ENCODE results near the gene DNASE2B.
"Not testable (repeated sequence)": the region's sequence is repeated elsewhere in the genome, so short reads cannot be mapped to it uniquely, and the experiment has no call there.

DNA sequence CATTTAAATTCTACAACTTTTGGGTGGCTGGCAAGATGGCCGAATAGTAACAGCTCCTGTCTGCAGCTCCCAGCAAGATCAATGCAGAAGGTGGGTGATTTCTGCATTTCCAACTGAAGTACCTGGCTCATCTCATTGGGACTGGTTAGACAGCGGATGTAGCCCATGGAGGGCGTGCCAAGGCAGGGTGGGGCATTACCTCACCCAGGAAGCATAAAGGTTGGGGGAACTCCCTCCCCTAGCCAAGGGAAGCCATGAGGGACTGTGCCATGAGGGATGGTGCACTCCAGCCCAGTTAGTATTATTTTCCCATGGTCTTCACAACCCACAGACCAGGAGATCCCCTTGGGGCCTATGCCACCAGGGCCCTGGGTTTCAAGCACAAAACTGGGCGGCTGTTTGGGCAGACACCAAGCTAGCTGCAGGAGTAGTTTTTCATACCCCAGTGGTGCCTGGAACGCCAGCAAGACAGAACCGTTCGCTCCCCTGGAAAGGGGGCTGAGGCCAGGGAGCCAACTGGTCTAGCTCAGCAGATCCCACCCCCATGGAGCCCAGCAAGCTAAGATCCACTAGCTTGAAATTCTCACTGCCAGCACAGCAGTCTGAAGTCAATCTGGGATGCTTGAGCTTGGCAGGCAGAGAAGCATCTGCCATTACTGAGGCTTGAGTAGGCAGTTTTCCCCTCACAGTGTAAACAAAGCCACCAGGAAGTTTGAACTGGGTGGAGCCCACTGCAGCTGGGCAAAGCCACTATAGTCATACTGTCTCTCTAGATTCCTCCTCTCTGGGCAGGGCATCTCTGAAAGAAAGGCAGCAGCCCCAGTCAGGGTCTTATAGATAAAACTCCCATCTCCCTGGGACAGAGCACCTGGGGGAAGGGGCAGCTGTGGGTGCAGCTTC lies 44.7 kb downstream of the DNASE2B start:
- TF ChIP-seq, protein P1, sequence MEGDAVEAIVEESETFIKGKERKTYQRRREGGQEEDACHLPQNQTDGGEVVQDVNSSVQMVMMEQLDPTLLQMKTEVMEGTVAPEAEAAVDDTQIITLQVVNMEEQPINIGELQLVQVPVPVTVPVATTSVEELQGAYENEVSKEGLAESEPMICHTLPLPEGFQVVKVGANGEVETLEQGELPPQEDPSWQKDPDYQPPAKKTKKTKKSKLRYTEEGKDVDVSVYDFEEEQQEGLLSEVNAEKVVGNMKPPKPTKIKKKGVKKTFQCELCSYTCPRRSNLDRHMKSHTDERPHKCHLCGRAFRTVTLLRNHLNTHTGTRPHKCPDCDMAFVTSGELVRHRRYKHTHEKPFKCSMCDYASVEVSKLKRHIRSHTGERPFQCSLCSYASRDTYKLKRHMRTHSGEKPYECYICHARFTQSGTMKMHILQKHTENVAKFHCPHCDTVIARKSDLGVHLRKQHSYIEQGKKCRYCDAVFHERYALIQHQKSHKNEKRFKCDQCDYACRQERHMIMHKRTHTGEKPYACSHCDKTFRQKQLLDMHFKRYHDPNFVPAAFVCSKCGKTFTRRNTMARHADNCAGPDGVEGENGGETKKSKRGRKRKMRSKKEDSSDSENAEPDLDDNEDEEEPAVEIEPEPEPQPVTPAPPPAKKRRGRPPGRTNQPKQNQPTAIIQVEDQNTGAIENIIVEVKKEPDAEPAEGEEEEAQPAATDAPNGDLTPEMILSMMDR (IDR thresholded peaks at IDR 0.05; ENCODE audit: poor library complexity): not testable (repeated sequence)
- not testable (repeated sequence) for TF ChIP-seq EZH2 (IDR thresholded peaks at IDR 0.05; ENCODE audit: borderline replicate concordance); EZH2phosphoT487 (IDR thresholded peaks at IDR 0.05; ENCODE audit: low read depth, severe bottlenecking, unreplicated experiment)
